Suprapubic skin (tissue), 4 donors: Measurements from ENCODE around the gene TSPO2. TPM values are rescaled to one million over a fixed set of nuclear protein-coding genes. Genes with fewer than 3 reads are reported as not detected.

Experiments
- DNase-seq, 2 donors: peaks; one replicate each; pipeline ENCODE4 v3.0.0-alpha.2; 2019; ENCODE audit warnings: low spot score in 2 of 2
- H3K27ac ChIP-seq: fragments of 200-600 bp; sonication (generic); one replicate; pipeline ENCODE4 v1.5.1; 2019
- H3K27me3 ChIP-seq: fragments of 200-600 bp; sonication (generic); one replicate; pipeline ENCODE4 v1.5.1; 2019
- H3K36me3 ChIP-seq: fragments of 200-600 bp; sonication (generic); one replicate; pipeline ENCODE4 v1.5.1; 2019
- H3K4me1 ChIP-seq: fragments of 200-600 bp; sonication (generic); one replicate; pipeline ENCODE4 v1.5.1; 2019
- H3K4me3 ChIP-seq: fragments of 200-600 bp; sonication (generic); one replicate; pipeline ENCODE4 v1.5.1; 2019; ENCODE audit warnings: mild to moderate bottlenecking
- H3K9me3 ChIP-seq: fragments of 200-600 bp; sonication (generic); one replicate; pipeline ENCODE4 v1.5.1; 2019
- CTCF ChIP-seq, 2 donors: fragments of 200-600 bp in 1 of 2; fragments of 450-650 bp in 1 of 2; sonication (generic) in 1 of 2; IDR thresholded peaks; one replicate each; pipeline ENCODE4 v1.5.1; 2016 to 2019; ENCODE audit warnings: antibody characterized with exemption in 2 of 2, mild to moderate bottlenecking in 1 of 2, moderate library complexity in 1 of 2
- EP300 ChIP-seq: sonication (generic); formaldehyde crosslinking; IDR thresholded peaks from one replicate; pipeline ENCODE4 v1.6.1; 2017; ENCODE audit warnings: antibody characterized with exemption
- POLR2A ChIP-seq, 2 donors: fragments of 450-650 bp; IDR thresholded peaks; one replicate each; pipeline ENCODE4 v1.6.1; 2017; ENCODE audit warnings: antibody characterized with exemption in 2 of 2, mild to moderate bottlenecking in 2 of 2, moderate library complexity in 2 of 2
- POLR2AphosphoS5 ChIP-seq, 3 donors: sonication (generic); formaldehyde crosslinking; IDR thresholded peaks; one replicate each; pipeline ENCODE4 v1.6.1; 2017; ENCODE audit warnings: antibody characterized with exemption in 3 of 3
- WGBS: methylation state at CpG from one replicate; pipeline ENCODE4 v1.1.5; 2018; 5-methylcytosine and 5-hydroxymethylcytosine counted together
- total RNA-seq, 4 donors: library from RNA; depleted of rRNA; stranded (reverse); fragments of >200 nt; gene quantifications; one replicate each; pipeline ENCODE4 v1.1.0, GENCODE V29; 2016

The TSPO2 gene
- total RNA-seq, 4 donors from 2014 or later, result not detected

DNA sequence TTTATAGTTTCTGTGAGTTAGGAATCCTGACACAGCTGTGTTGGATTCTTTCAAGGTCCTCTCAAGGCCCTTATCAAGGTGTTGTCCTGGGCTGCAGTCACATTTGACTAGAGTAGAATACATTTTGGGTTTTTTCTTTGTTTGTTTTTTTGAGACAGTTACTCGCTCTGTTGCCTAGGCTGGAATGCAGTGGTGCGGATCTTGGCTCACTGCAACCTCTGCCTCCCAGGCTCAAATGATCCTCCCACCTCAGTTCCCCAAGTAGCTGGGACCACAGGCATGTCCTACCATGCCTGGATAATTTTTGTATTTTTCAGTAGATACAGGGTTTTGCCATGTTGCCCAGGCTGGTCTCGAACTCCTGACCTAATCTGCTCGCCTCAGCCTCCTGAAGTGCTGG lies 46.2 kb downstream of the TSPO2 start:
- H3K27ac ChIP-seq, result no peak overlapping the region
- H3K36me3 ChIP-seq, result peaks cover 83% of the 10 kb centered on the region
- H3K4me3 ChIP-seq, result no peak overlapping the region
- TF ChIP-seq EP300 (no peak), POLR2AphosphoS5 (IDR thresholded peaks at IDR 0.05) (no peak), CTCF (IDR thresholded peaks at IDR 0.05) (no peak), POLR2A (IDR thresholded peaks at IDR 0.05) (no peak)
- no peaks in the 10 kb centered on the region for H3K4me1 ChIP-seq
- no peaks in the 10 kb centered on the region for H3K9me3 ChIP-seq
- H3K27me3 ChIP-seq, result no peaks in the 10 kb centered on the region
- WGBS, result 89% methylated on average over 4 of the region's 4 CpGs
- DNase-seq, result no peak

DNA sequence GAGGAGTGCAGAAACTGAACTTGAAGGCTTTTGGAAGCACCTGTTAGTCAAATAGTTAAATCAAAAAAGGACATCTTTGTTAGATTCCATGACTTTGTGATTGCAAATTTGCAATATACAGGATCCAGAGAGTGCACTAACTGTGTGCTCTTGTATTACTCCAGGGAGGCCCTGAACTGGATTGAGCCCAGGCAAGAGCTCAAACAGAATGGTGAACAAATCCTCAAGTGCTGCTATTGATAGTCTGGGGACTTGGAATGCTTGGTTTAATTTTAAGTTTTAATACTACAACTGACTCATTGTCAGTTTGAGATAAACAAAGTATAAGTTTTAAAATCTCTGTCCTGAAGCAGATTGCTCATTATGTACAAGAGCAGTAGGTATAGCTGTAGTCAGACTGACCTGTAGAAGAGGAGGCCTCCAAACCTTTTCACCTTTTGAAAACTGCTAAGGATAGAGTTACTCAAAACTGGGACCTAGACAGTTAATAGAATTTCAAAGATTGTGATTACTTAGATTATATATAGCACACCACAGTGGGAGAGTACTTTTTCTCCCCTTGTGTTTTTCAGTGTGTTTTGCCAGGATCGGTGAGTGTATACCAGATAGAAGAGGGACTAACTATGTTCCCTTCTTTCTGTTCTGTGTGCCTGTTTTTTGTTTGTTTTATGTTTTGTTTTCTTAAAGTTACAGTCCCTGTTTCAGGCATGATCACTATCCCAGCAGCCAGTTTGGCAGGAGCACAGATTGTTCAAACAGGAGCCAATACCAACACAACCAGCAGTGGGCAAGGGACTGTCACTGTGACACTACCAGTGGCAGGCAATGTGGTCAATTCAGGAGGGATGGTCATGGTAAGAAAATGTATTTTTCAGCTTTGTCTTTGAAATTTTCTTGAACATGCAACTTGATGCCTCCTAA lies 48.8 kb downstream of the TSPO2 start:
- 83% methylated on average over 1 of the region's 1 CpG for WGBS
- no peaks in the 10 kb centered on the region for H3K27me3 ChIP-seq
- no peak for DNase-seq
- H3K4me1 ChIP-seq, result no peaks in the 10 kb centered on the region
- H3K36me3 ChIP-seq, result peaks cover 84% of the 10 kb centered on the region
- H3K4me3 ChIP-seq, result no peak overlapping the region
- TF ChIP-seq POLR2A (IDR thresholded peaks at IDR 0.05) (no peak), CTCF (IDR thresholded peaks at IDR 0.05) (no peak), EP300 (no peak), POLR2AphosphoS5 (IDR thresholded peaks at IDR 0.05) (no peak)
- no peaks in the 10 kb centered on the region for H3K9me3 ChIP-seq
- no peak overlapping the region for H3K27ac ChIP-seq

DNA sequence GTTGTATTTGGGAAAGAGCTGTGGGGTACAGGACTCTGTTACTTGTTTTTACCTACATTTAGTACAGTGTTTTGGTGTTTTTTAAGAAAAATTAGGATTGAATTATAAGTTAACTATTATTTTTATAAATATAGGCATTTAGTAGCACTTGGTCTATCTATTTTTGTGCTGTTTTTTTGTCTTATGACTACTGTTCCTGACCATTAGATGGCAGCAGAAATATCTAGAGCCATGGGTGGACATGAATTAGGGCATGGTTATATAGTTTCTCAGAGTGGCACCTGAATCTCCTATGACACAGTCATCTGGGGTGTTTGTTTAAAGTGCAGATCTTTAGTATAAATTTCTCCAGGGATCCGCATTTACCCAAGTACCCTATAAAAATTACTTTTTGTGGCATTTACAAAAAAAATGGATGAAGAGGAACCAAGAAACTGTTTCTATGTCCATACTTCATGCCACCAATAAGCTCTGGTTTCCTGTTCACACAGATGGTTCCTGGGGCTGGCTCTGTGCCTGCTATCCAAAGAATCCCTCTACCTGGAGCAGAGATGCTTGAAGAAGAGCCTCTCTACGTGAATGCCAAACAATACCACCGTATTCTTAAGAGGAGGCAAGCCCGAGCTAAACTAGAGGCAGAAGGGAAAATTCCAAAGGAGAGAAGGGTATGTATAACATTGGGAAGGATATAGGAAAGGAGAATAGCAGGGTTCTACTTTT lies 50.3 kb downstream of the TSPO2 start:
- Histone ChIP-seq H3K27ac (no peak overlapping the region), H3K27me3 (no peaks in the 10 kb centered on the region), H3K9me3 (no peaks in the 10 kb centered on the region), H3K4me1 (no peaks in the 10 kb centered on the region), H3K36me3 (peaks cover 93% of the 10 kb centered on the region), H3K4me3 (no peak overlapping the region)
- TF ChIP-seq EP300 (no peak), POLR2AphosphoS5 (IDR thresholded peaks at IDR 0.05) (no peak), POLR2A (IDR thresholded peaks at IDR 0.05) (no peak), CTCF (IDR thresholded peaks at IDR 0.05) (no peak)
- 96% methylated on average over 4 of the region's 4 CpGs for WGBS
- DNase-seq, result no peak

DNA sequence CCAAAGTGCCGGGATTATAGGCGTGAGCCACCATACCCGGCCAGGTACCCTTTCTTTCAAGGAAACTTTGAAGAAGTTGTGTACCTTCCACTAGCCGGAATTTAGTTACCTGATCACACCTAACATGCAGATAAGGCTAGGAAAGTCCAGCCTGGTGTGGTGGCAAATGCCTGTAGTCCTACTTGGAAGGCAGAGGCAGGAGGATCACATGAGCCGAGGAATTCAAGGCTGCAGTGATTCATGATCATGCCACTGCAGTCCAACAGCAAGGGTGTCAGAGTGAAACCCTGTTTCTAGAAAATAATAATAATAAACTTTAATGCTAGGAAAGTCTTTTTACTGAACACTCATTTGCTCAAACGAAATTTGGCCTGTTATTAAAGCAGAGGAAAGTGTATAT lies 51.5 kb downstream of the TSPO2 start:
- Histone ChIP-seq H3K27me3 (no peaks in the 10 kb centered on the region), H3K27ac (no peak overlapping the region), H3K4me1 (no peaks in the 10 kb centered on the region), H3K4me3 (no peak overlapping the region), H3K9me3 (no peaks in the 10 kb centered on the region), H3K36me3 (peaks cover 97% of the 10 kb centered on the region)
- no peak for DNase-seq
- TF ChIP-seq POLR2AphosphoS5 (IDR thresholded peaks at IDR 0.05), result no peak
- TF ChIP-seq EP300, result no peak
- WGBS, result 90% methylated on average over 6 of the region's 6 CpGs

Other genes starting within 250 kb of the TSPO2 start
- 1 to 10 TPM in 2 of 4 donors, under 1 TPM in 2; 0.19 to 6.9 (median 1.4) TPM for gene UNC5CL, start 3.2 kb upstream of the TSPO2 start, total RNA-seq
- not detected for gene APOBEC2, start 10.7 kb downstream of the TSPO2 start, total RNA-seq
- 10 to 100 TPM; 11.3 to 29.9 (median 20.6) TPM for gene OARD1, start 29.9 kb downstream of the TSPO2 start, total RNA-seq
- gene NFYA, start 30.5 kb downstream of the TSPO2 start, total RNA-seq, result 10 to 100 TPM; 19.7 to 33.0 (median 24.2) TPM
- not detected for gene TREML1, start 111.9 kb downstream of the TSPO2 start, total RNA-seq
- under 1 TPM in 1 of 4 donors, not detected in 3; 0.99 TPM for gene TREM2, start 120.6 kb downstream of the TSPO2 start, total RNA-seq
- gene TREML2, start 158.7 kb downstream of the TSPO2 start, total RNA-seq, result not detected
- not detected for gene TREML4, start 185.9 kb downstream of the TSPO2 start, total RNA-seq
- 1 to 10 TPM in 2 of 4 donors, not detected in 2; 1.0 to 2.2 TPM for gene TREM1, start 244.2 kb downstream of the TSPO2 start, total RNA-seq